H9 (cell line): ENCODE data around the gene PPFIBP1. TPM values are rescaled to one million over a fixed set of nuclear protein-coding genes. Genes with fewer than 3 reads are reported as not detected.

Experiments used
- DNase-seq: peaks from one replicate; pipeline ENCODE4 v3.0.0-alpha.2; 2017
- H2AFZ ChIP-seq: one replicate; pipeline ENCODE4 v1.6.1; 2013; ENCODE audit warnings: mild to moderate bottlenecking, low read length, control low read depth, moderate library complexity
- H2AK5ac ChIP-seq: 2 replicates; pipeline ENCODE4 v1.6.1; 2013; ENCODE audit warnings: low read length, control low read depth, mixed read lengths; ENCODE audit not compliant: insufficient read length
- H2BK120ac ChIP-seq: one replicate; pipeline ENCODE4 v1.6.1; 2013; ENCODE audit warnings: low read depth, mild to moderate bottlenecking, low read length, control low read depth, inconsistent platforms; ENCODE audit not compliant: poor library complexity, severe bottlenecking
- H2BK12ac ChIP-seq: 2 replicates; pipeline ENCODE4 v1.6.1; 2013; ENCODE audit warnings: low read length, control low read depth, mixed read lengths, low read depth; ENCODE audit not compliant: insufficient read length
- H2BK15ac ChIP-seq: 2 replicates; pipeline ENCODE4 v1.6.1; 2013; ENCODE audit warnings: low read depth, low read length, control low read depth
- H2BK20ac ChIP-seq: one replicate; pipeline ENCODE4 v1.6.1; 2013; ENCODE audit warnings: low read depth, mild to moderate bottlenecking, low read length, control low read depth, inconsistent platforms; ENCODE audit not compliant: poor library complexity, severe bottlenecking
- H2BK5ac ChIP-seq: 2 replicates; pipeline ENCODE4 v1.6.1; 2013; ENCODE audit warnings: low read length, control low read depth, mixed read lengths; ENCODE audit not compliant: insufficient read length
- H3K14ac ChIP-seq: 2 replicates; pipeline ENCODE4 v1.6.1; 2013; ENCODE audit warnings: low read length, control low read depth; ENCODE audit not compliant: insufficient read depth
- H3K18ac ChIP-seq: 2 replicates; pipeline ENCODE4 v1.6.1; 2013; ENCODE audit warnings: low read depth, mild to moderate bottlenecking, mixed read lengths, low read length, control low read depth; ENCODE audit not compliant: insufficient read length
- H3K23ac ChIP-seq: 2 replicates; pipeline ENCODE4 v1.6.1; 2013; ENCODE audit warnings: low read length, control low read depth, mixed read lengths, low read depth; ENCODE audit not compliant: insufficient read length
- H3K23me2 ChIP-seq: 2 replicates; pipeline ENCODE4 v1.6.1; 2013; ENCODE audit warnings: low read depth, mild to moderate bottlenecking, mixed read lengths, low read length, control low read depth; ENCODE audit not compliant: insufficient read length, poor library complexity, severe bottlenecking
- H3K27ac ChIP-seq: 2 replicates; pipeline ENCODE4 v1.5.1; 2013; ENCODE audit warnings: low read length, control low read depth, mixed read lengths, low read depth; ENCODE audit not compliant: insufficient read length
- H3K27me3 ChIP-seq: 2 replicates; pipeline ENCODE4 v1.6.1; 2013; ENCODE audit warnings: low read length, control low read depth, inconsistent platforms; ENCODE audit not compliant: insufficient read depth
- H3K4ac ChIP-seq: 2 replicates; pipeline ENCODE4 v1.6.1; 2013; ENCODE audit warnings: low read depth, mild to moderate bottlenecking, control low read depth, inconsistent platforms, low read length, moderate library complexity
- H3K4me1 ChIP-seq: 2 replicates; pipeline ENCODE4 v1.6.1; 2013; ENCODE audit warnings: low read length, control low read depth, inconsistent platforms; ENCODE audit not compliant: insufficient read depth
- H3K4me2 ChIP-seq: 2 replicates; pipeline ENCODE4 v1.6.1; 2013; ENCODE audit warnings: low read length, control low read depth, mixed read lengths; ENCODE audit not compliant: insufficient read length, insufficient read depth
- H3K56ac ChIP-seq: 2 replicates; pipeline ENCODE4 v1.6.1; 2013; ENCODE audit warnings: low read depth, mild to moderate bottlenecking, mixed read lengths, low read length, control low read depth; ENCODE audit not compliant: insufficient read length
- H3K79me1 ChIP-seq: 2 replicates; pipeline ENCODE4 v1.6.1; 2013; ENCODE audit warnings: low read depth, mild to moderate bottlenecking, moderate library complexity, low read length, control low read depth, inconsistent platforms; ENCODE audit not compliant: insufficient read depth, poor library complexity, severe bottlenecking
- H3K79me2 ChIP-seq: 2 replicates; pipeline ENCODE4 v1.6.1; 2013; ENCODE audit warnings: low read length, control low read depth, inconsistent platforms; ENCODE audit not compliant: insufficient read depth
- H3K9ac ChIP-seq: 2 replicates; pipeline ENCODE4 v1.6.1; 2013; ENCODE audit warnings: low read length, control low read depth, mixed read lengths; ENCODE audit not compliant: insufficient read length; ENCODE audit errors: extremely low read depth
- H3K9me3 ChIP-seq: one replicate; pipeline ENCODE4 v1.6.1; 2013; ENCODE audit warnings: low read depth, low read length, inconsistent platforms; ENCODE audit not compliant: control insufficient read depth
- H3T11ph ChIP-seq: one replicate; pipeline ENCODE4 v1.6.1; 2013; ENCODE audit warnings: mild to moderate bottlenecking, low read length, control low read depth, inconsistent platforms
- H4K20me1 ChIP-seq: one replicate; pipeline ENCODE4 v1.6.1; 2013; ENCODE audit not compliant: control insufficient read depth, insufficient read length, insufficient read depth
- H4K5ac ChIP-seq: 2 replicates; pipeline ENCODE4 v1.6.1; 2013; ENCODE audit warnings: low read depth, mild to moderate bottlenecking, mixed read lengths, low read length, control low read depth; ENCODE audit not compliant: insufficient read length
- H4K8ac ChIP-seq: replicated peaks from 2 replicates; pipeline ENCODE4 v1.6.1; 2013; ENCODE audit warnings: low read length, control low read depth, mixed read lengths, low read depth; ENCODE audit not compliant: insufficient read length
- H4K91ac ChIP-seq: 2 replicates; pipeline ENCODE4 v1.6.1; 2013; ENCODE audit warnings: low read depth, mild to moderate bottlenecking, moderate library complexity, mixed read lengths, low read length, control low read depth; ENCODE audit not compliant: insufficient read length
- H3K27ac Mint-ChIP-seq, 3 experiments: 2 replicates in 2 of 3; 3 replicates in 1 of 3; pipeline ENCODE4 v1.8.0; 2020 to 2021; ENCODE audit warnings: mixed read lengths in 3 of 3, mild to moderate bottlenecking in 1 of 3, moderate library complexity in 1 of 3
- H3K27me3 Mint-ChIP-seq: 2 replicates; pipeline ENCODE4 v1.8.0; 2021; ENCODE audit warnings: low read depth, mild to moderate bottlenecking, moderate library complexity, mixed read lengths
- H3K36me3 Mint-ChIP-seq, 3 experiments: 2 replicates in 2 of 3; 3 replicates in 1 of 3; pipeline ENCODE4 v1.8.0; 2020 to 2021; ENCODE audit warnings: low read depth in 3 of 3, mixed read lengths in 3 of 3; ENCODE audit not compliant: insufficient read depth in 1 of 3
- H3K4me1 Mint-ChIP-seq, 2 experiments: 2 replicates each; pipeline ENCODE4 v1.8.0; 2020; ENCODE audit warnings: mixed read lengths in 2 of 2
- H3K4me3 Mint-ChIP-seq, 2 experiments: 2 replicates in 1 of 2; 3 replicates in 1 of 2; pipeline ENCODE4 v1.8.0; 2020 to 2021; ENCODE audit warnings: mild to moderate bottlenecking in 2 of 2, mixed read lengths in 2 of 2, moderate library complexity in 1 of 2
- H3K9me3 Mint-ChIP-seq, 2 experiments: 2 replicates in 1 of 2; 3 replicates in 1 of 2; pipeline ENCODE4 v1.8.0; 2020; ENCODE audit warnings: mild to moderate bottlenecking in 2 of 2, mixed read lengths in 2 of 2, moderate library complexity in 1 of 2
- WGBS: extraction: QIAGEN DNeasy Blood & Tissue Kit; methylation state at CpG from one replicate; pipeline ENCODE4 v1.1.7; 2013; ENCODE audit warnings: missing lambda C conversion rate, low lambda C conversion rate, mixed read lengths; ENCODE audit not compliant: insufficient read length; ENCODE audit errors: extremely low coverage; 5-methylcytosine and 5-hydroxymethylcytosine counted together
- total RNA-seq: library from RNA; stranded (reverse); gene quantifications from 2 replicates; pipeline ENCODE4 v1.2.1, GENCODE V29; 2021
- TF ChIP-seq, protein P1 (sequence below): fragments of 200-600 bp; sonication (generic); conservative IDR thresholded peaks from 3 replicates; pipeline ENCODE4 v1.8.0; 2021; ENCODE audit warnings: antibody characterized with exemption, mild to moderate bottlenecking

PPFIBP1 gene
- total RNA-seq, 1 experiment from 2014 or later, result 29.2 TPM

DNA sequence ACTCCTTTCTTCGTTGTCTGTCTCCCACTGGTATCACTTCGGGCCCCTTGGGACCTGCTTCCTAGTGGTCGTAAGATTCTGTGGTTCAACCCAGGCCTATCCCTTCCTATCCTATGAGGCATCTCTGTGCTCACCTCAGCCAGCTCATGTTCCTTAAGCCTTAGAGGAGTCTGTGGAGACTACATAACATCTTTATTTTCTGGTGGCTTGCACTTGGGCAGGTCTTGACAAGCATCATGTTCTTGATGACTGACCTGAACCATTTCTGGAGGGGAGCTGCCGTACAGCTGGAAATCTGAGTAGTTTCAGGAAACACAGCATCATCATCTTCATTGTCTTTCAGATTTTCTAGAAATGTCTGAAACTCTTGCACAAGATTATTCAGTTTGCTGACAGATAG, 69.3 kb downstream of the PPFIBP1 start:
- Histone ChIP-seq H3K23me2 (no peaks in the 10 kb centered on the region), H4K8ac (no peak overlapping the region), H2BK15ac (no peak overlapping the region), H2BK12ac (no peak overlapping the region), H4K91ac (no peak overlapping the region), H3K4ac (no peak overlapping the region), H3K4me2 (no peak overlapping the region), H3K79me2 (no peaks in the 10 kb centered on the region), H3K9me3 (no peaks in the 10 kb centered on the region), H4K5ac (no peak overlapping the region), H3K9ac (no peak overlapping the region), H3K4me1 (no peaks in the 10 kb centered on the region), H2BK5ac (no peak overlapping the region), H2AFZ (no peak overlapping the region), H2BK120ac (no peak overlapping the region), H3K27me3 (no peaks in the 10 kb centered on the region), H3K56ac (no peak overlapping the region), H4K20me1 (no peaks in the 10 kb centered on the region), H3T11ph (no peak overlapping the region), H3K18ac (no peak overlapping the region), H3K27ac (no peak overlapping the region), H3K14ac (no peak overlapping the region), H3K79me1 (no peaks in the 10 kb centered on the region), H2BK20ac (no peak overlapping the region), H3K23ac (no peak overlapping the region), H2AK5ac (no peak overlapping the region)
- peaks cover 9 to 13% of the 10 kb centered on the region in 2 experiments for H3K4me1 Mint-ChIP-seq
- no CpG with 5 or more reads among the region's 4 CpGs for WGBS
- TF ChIP-seq, protein P1, sequence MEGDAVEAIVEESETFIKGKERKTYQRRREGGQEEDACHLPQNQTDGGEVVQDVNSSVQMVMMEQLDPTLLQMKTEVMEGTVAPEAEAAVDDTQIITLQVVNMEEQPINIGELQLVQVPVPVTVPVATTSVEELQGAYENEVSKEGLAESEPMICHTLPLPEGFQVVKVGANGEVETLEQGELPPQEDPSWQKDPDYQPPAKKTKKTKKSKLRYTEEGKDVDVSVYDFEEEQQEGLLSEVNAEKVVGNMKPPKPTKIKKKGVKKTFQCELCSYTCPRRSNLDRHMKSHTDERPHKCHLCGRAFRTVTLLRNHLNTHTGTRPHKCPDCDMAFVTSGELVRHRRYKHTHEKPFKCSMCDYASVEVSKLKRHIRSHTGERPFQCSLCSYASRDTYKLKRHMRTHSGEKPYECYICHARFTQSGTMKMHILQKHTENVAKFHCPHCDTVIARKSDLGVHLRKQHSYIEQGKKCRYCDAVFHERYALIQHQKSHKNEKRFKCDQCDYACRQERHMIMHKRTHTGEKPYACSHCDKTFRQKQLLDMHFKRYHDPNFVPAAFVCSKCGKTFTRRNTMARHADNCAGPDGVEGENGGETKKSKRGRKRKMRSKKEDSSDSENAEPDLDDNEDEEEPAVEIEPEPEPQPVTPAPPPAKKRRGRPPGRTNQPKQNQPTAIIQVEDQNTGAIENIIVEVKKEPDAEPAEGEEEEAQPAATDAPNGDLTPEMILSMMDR, result no peak
- H3K9me3 Mint-ChIP-seq, result peaks cover 4 to 10% of the 10 kb centered on the region in 2 experiments; a peak in 4 of 5 replicates
- no peaks in the 10 kb centered on the region for H3K27me3 Mint-ChIP-seq
- H3K36me3 Mint-ChIP-seq, result peaks cover 4 to 8% (median 6%) of the 10 kb centered on the region in 3 experiments; a peak in 6 of 7 replicates
- DNase-seq, result no peak
- H3K4me3 Mint-ChIP-seq, result no peak overlapping the region
- peak overlapping the region in 1 of 3 experiments; percentile 48; a peak in 1 of 7 replicates for H3K27ac Mint-ChIP-seq
